Dermis blood vessel endothelial cell (primary cell): ENCODE data around the gene TULP3. TPM values are rescaled to one million over a fixed set of nuclear protein-coding genes. Genes with fewer than 3 reads are reported as not detected.

Experiments
- DNase-seq: peaks from one replicate; pipeline ENCODE4 v3.0.0; 2010
- total RNA-seq: library from RNA; depleted of rRNA; stranded (reverse); fragments of >200 nt; gene quantifications from 2 replicates; pipeline ENCODE4 v1.2.3, GENCODE V29; 2014

The TULP3 gene
- total RNA-seq, 1 donor from 2014 or later, result 18.4 TPM

- DNase-seq, result peak; percentile 76
Observed at GRCh38 chr12:2930865-2931264, 40.2 kb downstream of the TULP3 start.

GRCh38 chr12:2933586-2933985, 42.9 kb downstream of the TULP3 start:
- DNase-seq, result no peak

- DNase-seq, result no peak
Observed at GRCh38 chr12:2934371-2934770, 43.7 kb downstream of the TULP3 start.

- no peak for DNase-seq
Observed at GRCh38 chr12:2936301-2936700, 45.6 kb downstream of the TULP3 start.

- peak; percentile 44 for DNase-seq
Observed at GRCh38 chr12:2937500-2937899, 46.8 kb downstream of the TULP3 start.

- DNase-seq, result no peak
Observed at GRCh38 chr12:2939191-2939590, 48.5 kb downstream of the TULP3 start.

- no peak for DNase-seq
Observed at GRCh38 chr12:2940564-2940963, 49.9 kb downstream of the TULP3 start.

GRCh38 chr12:2941524-2941923, 50.8 kb downstream of the TULP3 start:
- no peak for DNase-seq

GRCh38 chr12:2944401-2945047, 53.8 kb downstream of the TULP3 start:
- DNase-seq, result peak; percentile 68

GRCh38 chr12:2949411-2949810, 58.7 kb downstream of the TULP3 start:
- DNase-seq, result no peak

GRCh38 chr12:2955888-2956287, 65.2 kb downstream of the TULP3 start:
- DNase-seq, result no peak

GRCh38 chr12:2957816-2958431, 67.2 kb downstream of the TULP3 start:
- DNase-seq, result peak; percentile 24

GRCh38 chr12:2958432-2959191, 67.9 kb downstream of the TULP3 start:
- DNase-seq, result peak; percentile 67

- peak; percentile 76 for DNase-seq
Observed at GRCh38 chr12:2959192-2959504, 68.5 kb downstream of the TULP3 start, which contains the start of gene TEAD4. Gene TEAD4 (plus strand): TSS chr12:2959397.

GRCh38 chr12:2959505-2960389, 69.1 kb downstream of the TULP3 start:
- peak; percentile 73 for DNase-seq

- peak; percentile 37 for DNase-seq
Observed at GRCh38 chr12:2960390-2960956, 69.8 kb downstream of the TULP3 start.

GRCh38 chr12:2960996-2961616, 70.4 kb downstream of the TULP3 start:
- peak; percentile 21 for DNase-seq

- DNase-seq, result no peak
Observed at GRCh38 chr12:2961705-2962104, 71.0 kb downstream of the TULP3 start.

GRCh38 chr12:2963154-2963759, 72.6 kb downstream of the TULP3 start:
- peak; percentile 19 for DNase-seq

GRCh38 chr12:2963760-2964292, 73.1 kb downstream of the TULP3 start:
- DNase-seq, result peak; percentile 56

GRCh38 chr12:2967651-2968050, 77.0 kb downstream of the TULP3 start:
- no peak for DNase-seq
